HG03103 (cell line): ENCODE results near the gene FHDC1.
"Not testable (repeated sequence)": the region's sequence is repeated elsewhere in the genome, so short reads cannot be mapped to it uniquely, and the experiment has no call there.

Experiments used
- ATAC-seq: cut with Tn5 transposase; IDR thresholded peaks from one replicate; pipeline ENCODE4 v1.9.1; 2021; ENCODE audit warnings: low read depth; ENCODE audit not compliant: unreplicated experiment

Gene FHDC1, protein sequence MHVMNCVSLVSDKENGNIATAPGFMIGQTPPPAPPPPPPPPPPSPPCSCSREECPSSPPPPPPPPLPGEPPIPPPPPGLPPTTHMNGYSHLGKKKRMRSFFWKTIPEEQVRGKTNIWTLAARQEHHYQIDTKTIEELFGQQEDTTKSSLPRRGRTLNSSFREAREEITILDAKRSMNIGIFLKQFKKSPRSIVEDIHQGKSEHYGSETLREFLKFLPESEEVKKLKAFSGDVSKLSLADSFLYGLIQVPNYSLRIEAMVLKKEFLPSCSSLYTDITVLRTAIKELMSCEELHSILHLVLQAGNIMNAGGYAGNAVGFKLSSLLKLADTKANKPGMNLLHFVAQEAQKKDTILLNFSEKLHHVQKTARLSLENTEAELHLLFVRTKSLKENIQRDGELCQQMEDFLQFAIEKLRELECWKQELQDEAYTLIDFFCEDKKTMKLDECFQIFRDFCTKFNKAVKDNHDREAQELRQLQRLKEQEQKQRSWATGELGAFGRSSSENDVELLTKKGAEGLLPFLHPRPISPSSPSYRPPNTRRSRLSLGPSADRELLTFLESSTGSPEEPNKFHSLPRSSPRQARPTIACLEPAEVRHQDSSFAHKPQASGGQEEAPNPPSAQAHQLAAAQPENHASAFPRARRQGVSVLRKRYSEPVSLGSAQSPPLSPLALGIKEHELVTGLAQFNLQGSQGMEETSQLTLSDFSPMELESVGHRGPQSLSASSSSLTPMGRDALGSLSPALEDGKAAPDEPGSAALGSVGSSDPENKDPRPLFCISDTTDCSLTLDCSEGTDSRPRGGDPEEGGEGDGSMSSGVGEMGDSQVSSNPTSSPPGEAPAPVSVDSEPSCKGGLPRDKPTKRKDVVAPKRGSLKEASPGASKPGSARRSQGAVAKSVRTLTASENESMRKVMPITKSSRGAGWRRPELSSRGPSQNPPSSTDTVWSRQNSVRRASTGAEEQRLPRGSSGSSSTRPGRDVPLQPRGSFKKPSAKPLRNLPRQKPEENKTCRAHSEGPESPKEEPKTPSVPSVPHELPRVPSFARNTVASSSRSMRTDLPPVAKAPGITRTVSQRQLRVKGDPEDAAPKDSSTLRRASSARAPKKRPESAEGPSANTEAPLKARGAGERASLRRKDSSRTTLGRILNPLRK

DNA sequence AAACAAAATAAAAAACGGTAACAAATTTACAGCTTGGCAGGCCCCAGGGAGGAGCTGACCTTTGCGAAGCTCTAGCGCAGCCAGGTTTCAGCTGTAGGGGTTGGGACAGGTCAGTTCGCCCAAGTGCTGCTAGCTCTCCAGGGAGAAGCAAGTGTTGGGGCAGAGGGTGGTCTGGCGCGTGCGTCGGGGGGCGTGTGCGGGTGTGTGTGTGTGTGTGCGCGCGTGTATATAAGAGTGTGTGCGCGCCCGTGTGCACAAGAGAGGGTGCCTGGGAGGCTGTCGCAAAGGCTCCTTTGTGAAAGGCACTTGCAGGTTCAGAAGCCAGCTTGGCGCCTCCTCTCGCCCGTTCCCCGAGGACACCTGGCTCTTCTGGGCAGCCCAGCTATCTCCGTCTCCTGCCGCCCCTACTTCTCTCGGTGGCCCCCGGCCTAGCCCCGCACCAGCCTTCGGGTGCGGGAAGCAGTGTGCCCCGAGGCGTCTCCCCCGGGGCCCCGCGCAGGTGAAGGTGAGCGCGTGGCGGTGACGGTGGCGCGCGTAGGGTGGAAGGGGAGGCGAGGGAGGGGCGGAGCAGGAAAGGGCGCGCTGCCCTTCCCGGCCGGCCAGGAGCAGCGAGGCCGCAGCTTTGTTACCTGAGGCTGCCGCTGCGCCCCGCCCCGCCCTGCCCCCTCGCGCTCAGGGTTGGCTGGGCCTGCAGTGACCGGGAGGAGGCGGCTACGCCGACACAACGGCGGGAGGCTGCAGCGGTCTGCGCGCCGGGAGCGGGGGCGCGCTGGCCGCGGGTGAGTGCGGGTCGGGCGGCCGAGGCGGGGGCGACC lies at the start of gene FHDC1:
TSS of gene FHDC1 (plus strand) at position 693 of the 815 bp plus-strand sequence. CDS start 6,735 bp downstream, outside the sequence.
- ATAC-seq, result no peak

DNA sequence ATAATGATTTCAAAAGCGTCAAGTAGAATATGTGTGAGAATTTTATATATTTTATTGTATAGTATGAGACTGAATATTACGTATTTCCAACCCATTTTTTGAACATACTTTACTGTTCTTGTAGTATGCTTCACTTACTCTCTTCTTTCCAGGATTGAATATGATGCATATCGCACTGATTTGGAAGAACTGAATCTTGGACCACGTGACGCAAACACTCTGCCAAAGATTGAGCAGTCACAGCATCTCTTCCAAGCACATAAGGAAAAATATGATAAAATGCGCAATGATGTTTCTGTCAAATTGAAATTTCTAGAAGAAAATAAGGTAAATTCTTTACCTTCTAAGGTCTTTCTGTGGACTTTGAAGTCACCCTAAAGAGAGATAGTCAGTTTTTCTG lies 48.1 kb upstream of the FHDC1 start:
- no peak for ATAC-seq

DNA sequence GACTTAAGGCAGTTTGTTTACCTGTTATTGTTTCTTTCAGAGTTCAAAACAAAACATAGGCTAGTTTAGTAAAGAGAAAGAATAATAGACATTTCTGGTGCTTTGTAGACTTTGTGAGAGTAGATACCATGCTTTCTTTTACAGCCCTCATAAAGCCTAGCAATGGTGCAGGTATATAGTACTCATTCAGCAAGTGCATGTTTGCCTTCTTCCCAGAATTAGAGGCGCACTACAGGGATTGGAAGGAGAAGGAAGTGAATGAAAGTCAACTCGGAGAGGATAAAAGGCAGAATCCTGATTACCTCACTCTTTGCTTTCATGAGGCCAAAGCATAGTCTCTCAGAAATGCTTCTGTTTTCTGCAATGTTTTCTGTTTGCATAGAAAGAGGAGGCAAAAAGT lies 43.1 kb upstream of the FHDC1 start:
- no peak for ATAC-seq

DNA sequence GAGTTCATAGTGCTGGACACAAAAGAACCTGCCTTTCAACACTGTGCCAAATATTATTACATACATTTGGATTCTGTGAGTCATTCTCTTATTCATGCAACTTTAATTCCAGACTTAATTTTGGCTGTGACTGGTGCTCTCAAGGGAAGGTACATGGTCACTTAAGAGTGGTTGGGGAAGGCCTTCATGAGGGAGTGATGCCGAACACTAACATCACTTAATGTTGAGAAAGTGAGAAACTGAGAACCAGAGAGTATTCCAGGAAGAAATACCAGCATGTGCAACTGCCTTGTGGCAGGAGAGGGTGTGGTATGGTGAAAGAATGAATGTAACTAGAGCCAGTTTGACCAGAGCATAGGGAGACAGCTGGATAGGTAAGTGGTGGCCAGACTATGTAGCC lies 41.5 kb upstream of the FHDC1 start:
- no peak for ATAC-seq

DNA sequence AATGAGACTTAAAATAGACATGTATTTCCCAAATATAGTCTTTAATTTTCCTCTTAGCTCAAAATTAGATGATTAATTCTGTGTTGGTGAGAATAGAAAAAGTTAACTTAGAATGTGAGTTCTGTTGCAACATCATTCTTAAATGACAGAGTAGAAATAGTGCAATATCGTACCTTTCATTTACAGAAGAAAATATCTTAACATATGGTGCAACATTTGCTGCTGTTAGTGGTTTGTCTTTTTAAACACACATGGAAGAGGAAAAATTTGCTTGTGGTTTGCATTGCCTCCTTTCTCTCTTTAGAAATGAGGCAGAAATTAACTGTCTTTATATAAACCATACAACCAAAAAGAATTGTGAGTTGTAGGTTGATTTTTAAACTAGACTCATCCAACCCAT lies 39.3 kb upstream of the FHDC1 start:
- no peak for ATAC-seq

DNA sequence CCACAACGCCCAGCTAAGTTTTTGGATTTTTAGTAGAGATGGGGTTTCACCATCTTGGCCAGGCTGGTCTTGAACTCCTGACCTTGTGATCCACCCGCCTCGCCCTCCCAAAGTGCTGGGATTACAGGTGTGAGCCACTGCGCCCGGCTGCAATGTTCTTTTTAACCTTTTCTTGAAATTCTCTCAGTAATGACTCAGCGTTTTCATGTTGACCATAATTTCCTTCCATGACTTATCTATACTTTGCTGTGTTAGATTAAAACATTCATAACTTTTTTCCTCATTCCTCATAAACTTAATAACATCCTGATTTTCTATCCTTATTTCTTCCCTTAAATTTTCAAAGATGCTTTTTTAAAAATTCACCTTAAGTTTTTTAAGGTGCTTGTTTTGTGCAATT lies 38.0 kb upstream of the FHDC1 start:
- ATAC-seq, result not testable (repeated sequence)

DNA sequence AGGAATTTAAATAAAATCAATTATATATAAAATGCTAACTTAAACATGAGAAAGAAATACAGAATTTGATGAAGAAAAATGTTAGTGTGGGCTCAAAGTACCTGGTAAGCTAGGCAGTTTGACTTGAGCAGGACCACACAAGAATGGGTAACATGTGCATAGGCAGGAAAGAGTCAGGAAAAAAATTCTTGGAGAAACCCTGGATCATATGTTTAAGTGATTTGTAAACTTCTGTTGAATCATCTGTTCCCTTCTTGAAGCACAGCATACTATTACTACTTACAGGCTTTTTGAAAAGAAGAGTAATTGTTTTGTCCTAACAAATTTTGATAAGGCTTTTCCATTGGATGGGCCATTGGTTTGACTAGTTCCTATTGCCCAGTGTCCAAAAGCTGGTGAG lies 37.5 kb upstream of the FHDC1 start:
- ATAC-seq, result no peak

DNA sequence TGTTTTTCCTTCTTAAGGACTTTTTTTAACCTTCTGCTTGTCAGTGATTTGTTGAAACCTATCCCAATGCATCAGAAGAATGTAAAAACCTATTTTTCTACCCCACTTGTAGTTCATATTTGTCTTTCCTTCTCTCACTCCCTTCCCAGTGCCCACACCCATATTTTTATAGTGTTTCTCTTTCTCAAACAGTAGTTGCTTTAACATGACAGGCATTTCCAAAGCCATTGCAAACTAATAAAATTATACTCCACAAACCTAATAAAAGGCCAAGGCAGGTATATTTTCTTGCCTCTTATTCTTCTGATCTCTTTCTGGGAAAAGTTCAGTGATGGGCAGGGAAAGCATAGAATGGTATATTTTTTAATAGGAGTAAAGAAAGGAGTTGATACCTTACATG lies 35.7 kb upstream of the FHDC1 start:
- ATAC-seq, result no peak

DNA sequence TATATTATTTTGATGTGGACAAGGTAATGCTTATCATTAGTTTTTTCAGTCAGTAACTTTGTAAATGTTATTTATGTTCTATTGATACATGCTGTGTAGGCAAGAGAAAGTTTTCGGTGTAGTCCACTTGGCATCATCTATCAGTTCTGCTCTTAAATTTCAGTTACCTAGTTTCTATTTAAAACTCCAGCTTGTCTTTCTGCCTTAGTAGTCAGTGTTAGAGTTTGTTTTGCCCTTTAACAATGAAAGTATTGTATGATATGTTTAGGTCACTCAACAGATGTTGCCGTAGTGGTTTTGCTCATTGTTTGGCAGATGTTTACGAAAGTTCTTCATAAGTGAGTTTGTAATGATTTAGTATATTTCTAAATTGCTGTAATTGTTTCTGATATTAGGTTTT lies 34.9 kb upstream of the FHDC1 start:
- no peak for ATAC-seq

DNA sequence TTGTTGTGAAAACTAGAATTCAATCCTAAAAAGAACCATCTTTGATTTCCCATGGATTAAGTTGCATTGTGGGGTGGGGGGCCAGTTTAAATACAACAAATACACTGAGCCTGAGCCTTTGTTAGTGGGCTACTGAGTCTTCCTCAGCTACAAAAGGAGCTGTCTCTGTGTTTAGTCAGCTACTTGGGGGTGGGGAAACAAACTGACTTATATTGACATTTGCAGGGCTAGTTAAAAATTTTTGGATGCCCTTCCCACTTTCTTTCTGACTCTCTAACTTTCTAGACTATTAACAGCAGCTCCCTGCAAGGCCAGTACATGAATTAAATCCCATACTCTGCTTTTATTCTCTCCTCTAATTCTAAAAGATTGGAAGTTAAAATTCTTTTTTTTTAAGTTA lies 32.5 kb upstream of the FHDC1 start:
- ATAC-seq, result no peak

DNA sequence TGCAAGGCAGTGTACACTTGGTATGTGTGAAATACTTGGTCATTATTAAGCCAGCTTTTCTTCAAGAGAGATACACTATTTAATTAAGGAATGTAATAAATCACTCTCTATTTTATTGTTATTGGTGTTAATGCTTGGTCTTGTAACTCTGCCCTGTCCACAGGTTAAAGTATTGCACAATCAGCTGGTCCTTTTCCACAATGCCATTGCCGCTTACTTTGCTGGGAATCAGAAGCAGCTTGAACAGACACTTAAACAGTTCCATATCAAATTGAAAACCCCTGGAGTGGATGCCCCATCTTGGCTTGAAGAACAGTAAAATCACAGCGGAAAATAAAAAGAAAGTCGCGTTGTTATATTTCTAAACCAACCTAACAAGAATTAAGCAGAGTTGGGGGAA lies 26.2 kb upstream of the FHDC1 start:
- no peak for ATAC-seq

DNA sequence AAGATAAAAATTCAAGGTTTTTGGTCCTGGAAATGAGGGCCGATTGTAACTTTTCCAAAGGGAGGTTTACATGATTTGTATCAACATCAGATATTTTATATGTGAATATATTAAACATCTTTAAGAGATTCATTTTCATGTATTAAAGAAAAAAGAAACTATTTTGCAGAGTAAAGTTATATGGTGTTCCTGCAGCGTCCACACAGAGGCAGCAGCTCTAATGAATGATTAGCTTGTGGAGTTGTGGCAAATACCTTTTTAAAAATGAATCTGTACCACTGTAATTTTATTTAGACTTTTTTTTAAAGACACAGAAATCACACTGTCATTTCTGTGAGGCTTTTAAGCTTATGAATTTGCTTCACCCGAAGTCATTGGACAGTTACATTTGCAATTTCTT lies 25.6 kb upstream of the FHDC1 start:
- no peak for ATAC-seq

DNA sequence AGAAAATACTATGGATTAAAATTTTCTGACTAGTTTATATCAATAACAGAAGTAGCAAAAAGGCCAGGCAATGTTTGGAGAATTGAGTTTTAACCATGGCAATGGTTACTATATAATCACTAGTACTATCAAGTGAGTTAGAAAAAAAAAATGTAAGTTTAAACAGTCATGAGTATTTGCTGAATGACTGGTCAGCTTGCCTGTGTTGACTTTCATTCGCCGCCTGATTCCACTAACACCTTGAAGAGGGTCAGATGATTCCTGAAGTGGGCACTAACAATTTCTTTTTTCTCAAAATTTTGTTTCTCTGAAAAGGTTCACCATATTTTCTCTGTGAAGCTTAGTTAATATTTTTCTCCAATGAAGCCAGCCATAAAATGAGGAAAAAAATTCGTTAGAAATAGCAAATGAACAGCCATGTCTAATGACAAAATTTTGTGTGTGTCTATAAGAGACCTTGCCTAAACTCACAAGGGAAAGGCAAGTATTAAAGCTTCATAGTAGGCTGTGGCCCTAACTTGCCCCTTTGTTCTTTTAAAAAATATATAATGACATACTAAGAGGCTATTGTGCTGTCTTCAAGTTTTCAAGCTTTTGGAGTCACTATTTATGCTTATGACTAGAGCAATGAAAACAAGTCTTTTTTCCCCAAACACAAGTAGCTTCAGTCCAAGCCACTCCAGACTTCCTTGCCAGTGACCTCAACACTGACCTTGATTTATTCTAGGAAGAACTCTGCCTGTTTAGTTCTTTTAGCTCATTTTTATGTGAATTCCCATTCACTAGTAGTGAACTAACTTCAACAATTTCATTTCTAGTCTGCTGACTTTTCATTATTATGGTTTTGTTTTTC lies 18.4 kb upstream of the FHDC1 start:
- ATAC-seq, result no peak

DNA sequence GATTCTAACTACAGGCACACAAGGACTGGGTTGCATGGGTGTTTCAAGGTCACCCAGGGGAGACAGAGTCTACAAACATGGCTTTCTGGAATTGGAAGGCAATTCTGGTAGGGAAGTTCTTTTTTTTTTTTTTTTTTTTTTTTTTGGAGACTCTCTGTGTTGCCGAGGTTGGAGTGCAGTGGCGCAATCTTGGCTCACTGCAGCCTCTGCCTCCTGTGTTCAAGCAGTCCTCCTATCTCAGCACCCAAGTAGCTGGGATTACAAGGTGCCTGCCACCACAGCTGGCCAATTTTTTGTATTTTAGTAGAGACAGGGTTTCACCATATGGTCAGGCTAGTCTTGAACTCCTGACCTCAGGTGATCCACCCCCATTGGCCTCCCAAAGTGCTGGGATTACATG lies 16.3 kb upstream of the FHDC1 start:
- no peak for ATAC-seq

DNA sequence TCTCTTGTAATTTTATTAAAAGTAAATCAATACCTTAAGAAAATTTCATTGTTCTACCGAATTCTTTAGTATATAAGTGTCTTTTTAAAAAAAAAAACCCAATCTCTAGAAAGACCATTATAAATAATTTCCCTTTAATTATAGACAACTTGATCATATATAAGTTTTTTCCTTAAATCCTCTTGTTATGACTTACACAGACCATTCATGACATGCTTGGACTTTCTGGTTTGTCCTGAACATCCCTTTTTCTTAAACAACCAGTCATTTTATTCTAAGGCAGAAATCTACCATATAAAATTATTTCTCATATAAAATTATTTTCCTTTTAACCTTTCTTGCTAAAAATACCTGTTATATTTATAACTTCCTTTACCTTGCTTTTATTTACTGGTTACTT lies 15.4 kb upstream of the FHDC1 start:
- no peak for ATAC-seq

DNA sequence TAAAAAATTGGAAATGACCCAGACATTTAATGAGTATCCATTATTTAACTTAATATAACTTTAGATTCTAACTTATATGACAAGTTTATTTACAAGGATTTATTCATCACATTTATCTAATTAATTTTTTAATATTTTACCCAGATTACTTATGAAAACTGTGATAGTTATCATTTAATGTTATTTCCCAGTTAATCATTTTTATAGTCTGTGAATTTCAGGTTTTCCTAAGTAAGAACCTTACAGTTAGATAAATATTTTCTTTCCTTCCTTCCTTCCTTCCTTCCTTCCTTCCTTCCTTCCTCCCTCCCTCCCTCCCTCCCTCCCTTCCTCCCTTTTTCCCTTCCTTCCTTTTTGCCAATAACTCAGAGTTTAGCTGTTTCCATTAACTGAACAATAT lies 14.8 kb upstream of the FHDC1 start:
- ATAC-seq, result no peak

DNA sequence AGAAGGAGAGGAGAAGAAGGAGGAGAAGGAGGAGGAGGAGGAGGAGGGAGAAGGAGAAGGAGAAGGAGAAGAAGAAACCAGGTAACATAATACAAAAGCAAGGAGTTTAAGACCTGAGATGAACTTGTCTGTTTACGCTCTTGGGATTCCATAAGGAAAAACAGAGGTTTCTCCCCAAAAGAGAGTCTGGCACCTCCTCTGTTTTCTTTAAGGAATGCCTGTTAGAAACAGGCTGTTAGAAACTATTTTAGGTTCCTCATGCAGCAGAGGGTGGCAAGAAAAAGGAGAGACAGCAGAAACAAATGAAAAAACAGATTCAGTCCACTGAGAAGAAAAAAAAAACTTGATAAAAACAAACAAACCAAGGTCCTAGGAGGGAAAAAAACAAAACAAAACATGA lies 10.3 kb upstream of the FHDC1 start:
- no peak for ATAC-seq

DNA sequence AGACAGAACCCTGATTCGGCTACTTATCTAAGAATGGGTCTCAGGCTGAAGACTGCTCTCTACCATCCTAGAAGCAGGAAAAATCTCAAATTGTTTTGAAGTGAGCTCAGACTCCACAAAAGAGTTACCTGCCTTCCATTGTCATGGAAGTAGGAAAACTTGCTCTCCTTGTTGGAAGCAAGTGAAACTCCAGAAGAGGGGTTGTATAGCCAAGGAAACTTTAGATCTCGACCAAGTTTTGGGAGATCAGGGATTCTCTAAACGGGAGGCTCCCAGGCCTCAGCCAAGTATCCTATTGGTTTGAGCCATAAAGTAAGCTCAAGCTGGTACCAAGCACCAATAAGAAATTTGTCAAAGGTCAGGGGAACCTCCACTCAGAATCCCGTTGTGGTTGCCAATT lies 9.2 kb upstream of the FHDC1 start:
- ATAC-seq, result no peak

DNA sequence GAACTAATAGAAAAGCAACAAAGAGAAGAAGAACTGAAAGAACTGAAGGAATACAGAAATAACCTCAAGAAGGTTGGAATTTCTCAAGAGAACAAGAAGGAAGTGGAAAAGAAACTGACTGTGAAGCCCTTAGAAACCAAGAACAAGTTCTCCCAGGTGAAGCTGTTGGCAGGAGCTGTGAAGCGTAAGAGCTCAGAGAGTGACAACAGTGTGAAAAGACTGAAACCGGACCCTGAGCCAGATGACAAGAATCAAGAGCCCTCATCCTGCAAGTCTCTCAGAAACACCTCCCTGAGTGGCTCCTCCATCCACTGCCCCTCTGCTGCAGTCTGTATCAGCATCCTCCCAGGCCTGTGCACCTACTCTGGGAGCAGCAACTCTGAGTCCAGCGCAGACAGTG lies 8.4 kb upstream of the FHDC1 start:
- ATAC-seq, result no peak

DNA sequence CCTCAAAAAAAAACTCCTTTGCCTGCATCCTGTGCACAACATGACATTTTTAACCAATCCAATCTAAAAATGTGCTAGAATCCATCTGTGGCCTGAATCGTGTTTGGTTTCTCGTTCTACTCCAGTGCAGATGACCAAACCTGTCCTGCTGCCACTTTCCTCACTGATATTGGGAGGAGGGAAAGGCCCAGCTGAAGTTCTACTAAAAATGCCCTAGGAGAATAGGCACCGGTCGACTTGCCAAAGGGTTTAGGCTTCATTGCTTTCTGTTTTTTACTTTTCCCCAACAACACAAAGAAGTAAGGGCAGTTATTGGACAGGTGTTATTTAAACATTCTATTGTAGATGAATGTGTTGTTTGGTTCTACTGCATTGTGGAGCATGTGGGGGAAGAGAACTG lies 7.8 kb upstream of the FHDC1 start:
- ATAC-seq, result no peak
